GM23248 (cell line): ENCODE results near the gene SLC17A2.

ENCODE experiments used
- EZH2 ChIP-seq: fragments of 200-600 bp; sonication (generic); IDR thresholded peaks from 2 replicates; pipeline ENCODE4 v1.6.1; 2018; ENCODE audit warnings: antibody characterized with exemption, mild to moderate bottlenecking; ENCODE audit not compliant: insufficient read depth, poor library complexity, severe bottlenecking
- EZH2phosphoT487 ChIP-seq: fragments of 200-600 bp; sonication (generic); IDR thresholded peaks from 2 replicates; pipeline ENCODE4 v1.6.1; 2018; ENCODE audit warnings: antibody characterized with exemption, moderate library complexity, mild to moderate bottlenecking, low read depth; ENCODE audit not compliant: insufficient read depth

DNA sequence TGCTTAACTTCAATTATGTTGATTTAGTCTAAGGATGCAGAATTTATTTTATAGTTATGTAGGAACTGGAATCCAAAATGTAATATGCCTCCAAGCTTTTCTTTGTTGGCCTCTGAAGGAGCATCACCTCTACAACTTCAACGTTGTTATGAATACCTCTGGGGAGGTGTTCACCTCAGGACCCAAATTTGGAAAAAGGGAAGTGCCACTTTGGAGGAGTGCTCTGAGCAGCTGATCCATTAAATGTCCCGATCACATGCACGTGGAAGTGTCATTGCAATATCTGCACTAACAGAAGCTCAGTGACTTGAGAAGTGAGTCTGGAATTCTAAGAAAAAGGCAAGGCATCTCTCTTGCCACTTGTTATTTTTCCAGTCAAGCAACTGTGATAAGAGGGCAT is 34.2 kb downstream of the SLC17A2 start:
- no peak for TF ChIP-seq EZH2
- no peak for TF ChIP-seq EZH2phosphoT487
